ENCODE results near the gene SNCB.

SNCB gene

GRCh38 chr5:176647843-176648473, 17.6 kb upstream of the SNCB start:
- no peak for TF ChIP-seq CTCF (IDR thresholded peaks at IDR 0.05; ENCODE audit: extremely low read depth, missing control alignments)
- no peak for DNase-seq (ENCODE audit: low spot score)

GRCh38 chr5:176647030-176647842, 16.9 kb upstream of the SNCB start, which contains the start of gene TSPAN17:
Gene TSPAN17, plus strand, starts transcription at chr5:176647484. Its CDS starts 132 bp downstream, at chr5:176647616.
- peak; percentile 100 for DNase-seq (ENCODE audit: low spot score)
- TF ChIP-seq CTCF (IDR thresholded peaks at IDR 0.05; ENCODE audit: extremely low read depth, missing control alignments) = peak; percentile 12

- TF ChIP-seq CTCF (IDR thresholded peaks at IDR 0.05; ENCODE audit: extremely low read depth, missing control alignments) = no peak
Observed at GRCh38 chr5:176646707-176647029, 16.3 kb upstream of the SNCB start.

GRCh38 chr5:176646049-176646706, 15.8 kb upstream of the SNCB start:
- no peak for TF ChIP-seq CTCF (IDR thresholded peaks at IDR 0.05; ENCODE audit: extremely low read depth, missing control alignments)
- no peak for DNase-seq (ENCODE audit: low spot score)

More at GRCh38 chr5:176646707-176647029, 16.3 kb upstream of the SNCB start:
- no peak for DNase-seq (ENCODE audit: low spot score)

GRCh38 chr5:176644878-176645670, 14.7 kb upstream of the SNCB start:
- TF ChIP-seq CTCF (IDR thresholded peaks at IDR 0.05; ENCODE audit: extremely low read depth, missing control alignments) = no peak
- no peak for DNase-seq (ENCODE audit: low spot score)

- TF ChIP-seq CTCF (IDR thresholded peaks at IDR 0.05; ENCODE audit: extremely low read depth, missing control alignments) = no peak
- DNase-seq (ENCODE audit: low spot score) = no peak
Observed at GRCh38 chr5:176644294-176644693, 14.0 kb upstream of the SNCB start.
